ENCODE results near the gene ZDHHC8. TPM values are rescaled to one million over a fixed set of nuclear protein-coding genes. Genes with fewer than 3 reads are reported as not detected.

Gene ZDHHC8
- total RNA-seq: 3.1 TPM

GRCh38 chr22:20131597-20131858 lies at the start of gene ZDHHC8:
Gene ZDHHC8, plus strand, starts transcription at chr22:20131804. Its CDS starts 144 bp downstream, at chr22:20131948.
- H3K27me3 ChIP-seq (ENCODE audit: control insufficient read depth in 3 of 3, insufficient read depth in 3 of 3, low read length in 3 of 3): no peaks in the 10 kb centered on the region
- no peaks in the 10 kb centered on the region for H3K9me3 ChIP-seq (ENCODE audit: control insufficient read depth in 3 of 3, low read length in 3 of 3)
- H3K27ac ChIP-seq (ENCODE audit: low read depth, low read length): peak within 1 kb of the TSS; percentile 81
- H3K4me1 ChIP-seq (ENCODE audit: control insufficient read depth in 3 of 3, insufficient read depth in 3 of 3, low read length in 3 of 3): peaks cover 44 to 60% (median 58%) of the 10 kb centered on the region in 3 donors
- H3K4me3 ChIP-seq (ENCODE audit: low read length in 3 of 3): peak within 1 kb of the TSS; percentile 78 to 86 (median 83)
- peak within 1 kb of the TSS; percentile 83 to 93 (median 85) for H3K9ac ChIP-seq (ENCODE audit: low read depth in 1 of 3, low read length in 3 of 3)
- peaks cover 8 to 13% (median 10%) of the 10 kb centered on the region in 3 donors for H3K36me3 ChIP-seq (ENCODE audit: control insufficient read depth in 3 of 3, insufficient read depth in 3 of 3, low read length in 3 of 3)

GRCh38 chr22:20083157-20083890 lies 48.3 kb upstream of the ZDHHC8 start:
- H3K27me3 ChIP-seq (ENCODE audit: control insufficient read depth in 3 of 3, insufficient read depth in 3 of 3, low read length in 3 of 3): no peaks in the 10 kb centered on the region
- no peak overlapping the region for H3K27ac ChIP-seq (ENCODE audit: low read depth, low read length)
- H3K4me1 ChIP-seq (ENCODE audit: control insufficient read depth in 3 of 3, insufficient read depth in 3 of 3, low read length in 3 of 3): peaks cover 40 to 48% (median 46%) of the 10 kb centered on the region in 3 donors
- peak overlapping the region; percentile 7 to 69 (median 54) for H3K9ac ChIP-seq (ENCODE audit: low read depth in 1 of 3, low read length in 3 of 3)
- no peaks in the 10 kb centered on the region for H3K9me3 ChIP-seq (ENCODE audit: control insufficient read depth in 3 of 3, low read length in 3 of 3)
- no peak overlapping the region for H3K4me3 ChIP-seq (ENCODE audit: low read length in 3 of 3)
- H3K36me3 ChIP-seq (ENCODE audit: control insufficient read depth in 3 of 3, insufficient read depth in 3 of 3, low read length in 3 of 3): peaks cover 25 to 34% (median 27%) of the 10 kb centered on the region in 3 donors

- H3K4me3 ChIP-seq (ENCODE audit: low read length in 3 of 3): peak overlapping the region in 1 of 3 donors; percentile 12
- H3K36me3 ChIP-seq (ENCODE audit: control insufficient read depth in 3 of 3, insufficient read depth in 3 of 3, low read length in 3 of 3): peaks cover 32 to 38% (median 32%) of the 10 kb centered on the region in 3 donors
- H3K27ac ChIP-seq (ENCODE audit: low read depth, low read length): peak overlapping the region; percentile 5
- no peaks in the 10 kb centered on the region for H3K9me3 ChIP-seq (ENCODE audit: control insufficient read depth in 3 of 3, low read length in 3 of 3)
- peaks cover 40 to 48% (median 46%) of the 10 kb centered on the region in 3 donors for H3K4me1 ChIP-seq (ENCODE audit: control insufficient read depth in 3 of 3, insufficient read depth in 3 of 3, low read length in 3 of 3)
- peak overlapping the region in 2 of 3 donors; percentile 8 to 62 for H3K9ac ChIP-seq (ENCODE audit: low read depth in 1 of 3, low read length in 3 of 3)
- no peaks in the 10 kb centered on the region for H3K27me3 ChIP-seq (ENCODE audit: control insufficient read depth in 3 of 3, insufficient read depth in 3 of 3, low read length in 3 of 3)
Observed at GRCh38 chr22:20083891-20084546, 47.6 kb upstream of the ZDHHC8 start.

GRCh38 chr22:20084547-20085413 lies 46.8 kb upstream of the ZDHHC8 start:
- no peaks in the 10 kb centered on the region for H3K27me3 ChIP-seq (ENCODE audit: control insufficient read depth in 3 of 3, insufficient read depth in 3 of 3, low read length in 3 of 3)
- no peaks in the 10 kb centered on the region for H3K9me3 ChIP-seq (ENCODE audit: control insufficient read depth in 3 of 3, low read length in 3 of 3)
- H3K27ac ChIP-seq (ENCODE audit: low read depth, low read length): peak overlapping the region; percentile 5
- peak overlapping the region; percentile 23 to 62 (median 24) for H3K9ac ChIP-seq (ENCODE audit: low read depth in 1 of 3, low read length in 3 of 3)
- peaks cover 40 to 45% (median 40%) of the 10 kb centered on the region in 3 donors for H3K36me3 ChIP-seq (ENCODE audit: control insufficient read depth in 3 of 3, insufficient read depth in 3 of 3, low read length in 3 of 3)
- H3K4me3 ChIP-seq (ENCODE audit: low read length in 3 of 3): peak overlapping the region in 1 of 3 donors; percentile 12
- H3K4me1 ChIP-seq (ENCODE audit: control insufficient read depth in 3 of 3, insufficient read depth in 3 of 3, low read length in 3 of 3): peaks cover 40 to 46% (median 45%) of the 10 kb centered on the region in 3 donors

- no peaks in the 10 kb centered on the region for H3K9me3 ChIP-seq (ENCODE audit: control insufficient read depth in 3 of 3, low read length in 3 of 3)
- peaks cover 49 to 54% (median 49%) of the 10 kb centered on the region in 3 donors for H3K36me3 ChIP-seq (ENCODE audit: control insufficient read depth in 3 of 3, insufficient read depth in 3 of 3, low read length in 3 of 3)
- H3K4me1 ChIP-seq (ENCODE audit: control insufficient read depth in 3 of 3, insufficient read depth in 3 of 3, low read length in 3 of 3): peaks cover 38 to 44% (median 43%) of the 10 kb centered on the region in 3 donors
- no peak overlapping the region for H3K27ac ChIP-seq (ENCODE audit: low read depth, low read length)
- H3K4me3 ChIP-seq (ENCODE audit: low read length in 3 of 3): no peak overlapping the region
- no peak overlapping the region for H3K9ac ChIP-seq (ENCODE audit: low read depth in 1 of 3, low read length in 3 of 3)
- H3K27me3 ChIP-seq (ENCODE audit: control insufficient read depth in 3 of 3, insufficient read depth in 3 of 3, low read length in 3 of 3): no peaks in the 10 kb centered on the region
Observed at GRCh38 chr22:20085651-20086050, 46.0 kb upstream of the ZDHHC8 start.

GRCh38 chr22:20086101-20086599 lies 45.5 kb upstream of the ZDHHC8 start:
- Histone ChIP-seq H3K36me3 (ENCODE audit: control insufficient read depth in 3 of 3, insufficient read depth in 3 of 3, low read length in 3 of 3) (peaks cover 54 to 59% (median 54%) of the 10 kb centered on the region in 3 donors), H3K4me1 (ENCODE audit: control insufficient read depth in 3 of 3, insufficient read depth in 3 of 3, low read length in 3 of 3) (peaks cover 34 to 39% (median 38%) of the 10 kb centered on the region in 3 donors), H3K9me3 (ENCODE audit: control insufficient read depth in 3 of 3, low read length in 3 of 3) (no peaks in the 10 kb centered on the region), H3K9ac (ENCODE audit: low read depth in 1 of 3, low read length in 3 of 3) (no peak overlapping the region), H3K4me3 (ENCODE audit: low read length in 3 of 3) (no peak overlapping the region), H3K27ac (ENCODE audit: low read depth, low read length) (no peak overlapping the region), H3K27me3 (ENCODE audit: control insufficient read depth in 3 of 3, insufficient read depth in 3 of 3, low read length in 3 of 3) (no peaks in the 10 kb centered on the region)

- peaks cover 27 to 33% (median 32%) of the 10 kb centered on the region in 3 donors for H3K4me1 ChIP-seq (ENCODE audit: control insufficient read depth in 3 of 3, insufficient read depth in 3 of 3, low read length in 3 of 3)
- H3K36me3 ChIP-seq (ENCODE audit: control insufficient read depth in 3 of 3, insufficient read depth in 3 of 3, low read length in 3 of 3): peaks cover 60 to 65% (median 60%) of the 10 kb centered on the region in 3 donors
- no peak overlapping the region for H3K4me3 ChIP-seq (ENCODE audit: low read length in 3 of 3)
- no peak overlapping the region for H3K27ac ChIP-seq (ENCODE audit: low read depth, low read length)
- no peaks in the 10 kb centered on the region for H3K27me3 ChIP-seq (ENCODE audit: control insufficient read depth in 3 of 3, insufficient read depth in 3 of 3, low read length in 3 of 3)
- H3K9me3 ChIP-seq (ENCODE audit: control insufficient read depth in 3 of 3, low read length in 3 of 3): no peaks in the 10 kb centered on the region
- no peak overlapping the region for H3K9ac ChIP-seq (ENCODE audit: low read depth in 1 of 3, low read length in 3 of 3)
Observed at GRCh38 chr22:20086763-20087162, 44.8 kb upstream of the ZDHHC8 start.

GRCh38 chr22:20087319-20088262 lies 44.0 kb upstream of the ZDHHC8 start:
- Histone ChIP-seq H3K36me3 (ENCODE audit: control insufficient read depth in 3 of 3, insufficient read depth in 3 of 3, low read length in 3 of 3) (peaks cover 68 to 73% (median 68%) of the 10 kb centered on the region in 3 donors), H3K27me3 (ENCODE audit: control insufficient read depth in 3 of 3, insufficient read depth in 3 of 3, low read length in 3 of 3) (no peaks in the 10 kb centered on the region), H3K9me3 (ENCODE audit: control insufficient read depth in 3 of 3, low read length in 3 of 3) (no peaks in the 10 kb centered on the region), H3K4me3 (ENCODE audit: low read length in 3 of 3) (no peak overlapping the region), H3K9ac (ENCODE audit: low read depth in 1 of 3, low read length in 3 of 3) (no peak overlapping the region), H3K27ac (ENCODE audit: low read depth, low read length) (no peak overlapping the region), H3K4me1 (ENCODE audit: control insufficient read depth in 3 of 3, insufficient read depth in 3 of 3, low read length in 3 of 3) (peaks cover 25 to 26% (median 26%) of the 10 kb centered on the region in 3 donors)

GRCh38 chr22:20088263-20088648 lies 43.3 kb upstream of the ZDHHC8 start:
- Histone ChIP-seq H3K36me3 (ENCODE audit: control insufficient read depth in 3 of 3, insufficient read depth in 3 of 3, low read length in 3 of 3) (peaks cover 71 to 76% (median 72%) of the 10 kb centered on the region in 3 donors), H3K4me3 (ENCODE audit: low read length in 3 of 3) (no peak overlapping the region), H3K9me3 (ENCODE audit: control insufficient read depth in 3 of 3, low read length in 3 of 3) (no peaks in the 10 kb centered on the region), H3K9ac (ENCODE audit: low read depth in 1 of 3, low read length in 3 of 3) (no peak overlapping the region), H3K27me3 (ENCODE audit: control insufficient read depth in 3 of 3, insufficient read depth in 3 of 3, low read length in 3 of 3) (no peaks in the 10 kb centered on the region), H3K27ac (ENCODE audit: low read depth, low read length) (no peak overlapping the region), H3K4me1 (ENCODE audit: control insufficient read depth in 3 of 3, insufficient read depth in 3 of 3, low read length in 3 of 3) (peaks cover 18 to 22% (median 19%) of the 10 kb centered on the region in 3 donors)

Data from skeletal muscle tissue (tissue), 4 donors.